RKO (cell line): ENCODE results near the gene OR52N4.
"Not testable (repeated sequence)": the region's sequence is repeated elsewhere in the genome, so short reads cannot be mapped to it uniquely, and the experiment has no call there.

ENCODE experiments used
- DNase-seq: peaks from one replicate; pipeline ENCODE4 v3.0.0-alpha.2; 2016; ENCODE audit warnings: low spot score

The OR52N4 gene

GRCh38 chr11:5753943-5754342 lies at the start of gene OR52N4:
Gene OR52N4 (plus strand): TSS chr11:5754243. CDS start chr11:5754741, 498 bp downstream.
- no peak for DNase-seq

- DNase-seq: peak; percentile 9
These were observed 48.4 kb upstream of the OR52N4 start for GRCh38 chr11:5705688-5706087.

- peak; percentile 28 for DNase-seq
These were observed 41.5 kb upstream of the OR52N4 start for GRCh38 chr11:5712507-5712906.

- no peak for DNase-seq
These were observed 40.3 kb upstream of the OR52N4 start for GRCh38 chr11:5713695-5714094.

GRCh38 chr11:5716518-5716917 lies 37.5 kb upstream of the OR52N4 start:
- DNase-seq: not testable (repeated sequence)

- no peak for DNase-seq
These were observed 34.1 kb upstream of the OR52N4 start for GRCh38 chr11:5719703-5720495.

GRCh38 chr11:5722622-5723021 lies 31.4 kb upstream of the OR52N4 start:
- DNase-seq: no peak

- DNase-seq: no peak
These were observed 27.7 kb upstream of the OR52N4 start for GRCh38 chr11:5726351-5726750.

- DNase-seq: no peak
These were observed 26.4 kb upstream of the OR52N4 start for GRCh38 chr11:5727691-5728090.

GRCh38 chr11:5736396-5736795 lies 17.6 kb upstream of the OR52N4 start, which contains the start of gene OR56B1:
Gene OR56B1 (plus strand): TSS chr11:5736448. CDS start chr11:5736517, 69 bp downstream.
- DNase-seq: no peak

- DNase-seq: no peak
These were observed 17.0 kb upstream of the OR52N4 start for GRCh38 chr11:5737091-5737490.

- DNase-seq: no peak
These were observed 16.2 kb upstream of the OR52N4 start for GRCh38 chr11:5737670-5738392.

- no peak for DNase-seq
These were observed 15.6 kb upstream of the OR52N4 start for GRCh38 chr11:5738431-5738830.

GRCh38 chr11:5746614-5747013 lies 7.4 kb upstream of the OR52N4 start:
- no peak for DNase-seq

GRCh38 chr11:5749836-5750235 lies 4.2 kb upstream of the OR52N4 start:
- DNase-seq: no peak

GRCh38 chr11:5767056-5767455 lies 13.0 kb downstream of the OR52N4 start:
- no peak for DNase-seq

- DNase-seq: no peak
These were observed 29.2 kb downstream of the OR52N4 start, which contains the start of gene OR52N5 for GRCh38 chr11:5783255-5783654. Gene OR52N5 (minus strand): TSS chr11:5783355. CDS start chr11:5778634, 4,721 bp downstream.

- no peak for DNase-seq
These were observed 37.1 kb downstream of the OR52N4 start, which contains the start of gene OR52N1 for GRCh38 chr11:5791165-5791564. Gene OR52N1 (minus strand): TSS chr11:5791265. CDS start chr11:5788816, 2,449 bp downstream.

- no peak for DNase-seq
These were observed 42.5 kb downstream of the OR52N4 start for GRCh38 chr11:5796541-5796940.

- DNase-seq: no peak
These were observed 49.9 kb downstream of the OR52N4 start for GRCh38 chr11:5803982-5804381.
